GM19468 (cell line): Measurements from ENCODE around the gene HID1.
"Not testable (repeated sequence)": the region's sequence is repeated elsewhere in the genome, so short reads cannot be mapped to it uniquely, and the experiment has no call there.

Experiments
- ATAC-seq: cut with Tn5 transposase; IDR thresholded peaks from one replicate; pipeline ENCODE4 v1.9.1; 2021; ENCODE audit warnings: mild to moderate bottlenecking, moderate library complexity, moderate number of reproducible peaks; ENCODE audit not compliant: unreplicated experiment; ENCODE audit errors: extremely low read depth

The HID1 gene

DNA sequence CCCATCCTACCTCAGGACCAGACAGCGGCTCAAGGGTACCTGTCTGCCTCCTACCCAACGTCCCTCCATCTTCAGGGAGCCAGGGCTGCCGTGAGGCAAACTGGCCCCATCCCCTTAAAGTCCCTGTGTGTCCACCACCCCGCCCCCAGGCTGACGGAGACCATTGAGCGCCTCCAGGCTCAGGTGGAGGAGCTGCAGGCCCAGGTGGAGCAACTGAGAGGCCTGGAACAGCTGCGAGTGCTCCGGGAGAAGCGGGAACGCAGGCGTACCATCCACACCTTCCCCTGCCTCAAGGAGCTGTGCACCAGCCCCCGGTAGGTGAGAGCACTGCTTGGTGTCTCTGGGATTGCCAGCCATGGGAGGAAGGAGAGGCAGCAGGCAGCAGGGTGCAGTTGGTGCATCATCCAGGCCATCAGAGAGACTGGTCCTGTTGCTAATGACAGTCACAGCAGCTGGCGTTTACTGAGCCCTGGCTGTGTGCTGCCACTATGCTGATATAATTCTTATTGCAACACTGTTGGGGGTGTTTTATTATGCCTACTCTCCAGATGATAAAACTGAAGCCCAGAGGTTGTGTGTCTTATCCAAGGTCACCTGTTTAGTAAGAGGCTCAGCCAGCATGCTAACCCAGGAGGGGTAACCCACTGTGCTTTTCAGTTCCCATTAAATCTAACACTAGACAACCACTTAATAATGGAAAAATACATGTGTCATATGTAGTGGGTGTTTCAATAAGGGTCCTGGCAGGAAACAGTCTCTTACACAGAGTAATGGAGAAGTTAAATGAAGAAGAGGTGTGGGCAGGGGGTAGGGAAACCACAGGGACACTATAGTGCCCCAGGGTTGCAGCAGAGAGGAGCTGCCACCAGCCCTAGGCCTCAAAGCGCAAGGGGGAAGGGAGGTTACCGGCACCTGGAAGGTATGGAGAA is 29.6 kb upstream of the HID1 start:
- no peak for ATAC-seq

DNA sequence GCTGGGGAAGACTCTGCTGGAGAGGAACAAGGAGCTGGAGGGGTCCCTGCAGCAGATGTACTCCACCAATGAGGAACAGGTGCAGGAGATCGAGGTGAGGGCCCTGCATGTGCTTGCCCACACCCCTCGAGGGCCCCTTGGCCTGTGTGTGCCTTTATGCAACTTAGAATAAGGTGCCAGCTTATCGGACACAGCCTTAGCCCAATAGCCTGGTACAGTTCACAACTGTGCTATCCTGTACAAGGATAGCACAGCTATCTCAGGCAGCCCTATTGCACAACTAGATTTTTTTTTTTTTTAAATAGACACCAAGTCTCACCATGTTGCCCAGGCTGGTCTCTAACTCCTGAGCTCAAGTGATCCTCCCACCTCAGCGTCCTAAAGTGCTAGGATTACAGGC is 27.0 kb upstream of the HID1 start:
- ATAC-seq = no peak

DNA sequence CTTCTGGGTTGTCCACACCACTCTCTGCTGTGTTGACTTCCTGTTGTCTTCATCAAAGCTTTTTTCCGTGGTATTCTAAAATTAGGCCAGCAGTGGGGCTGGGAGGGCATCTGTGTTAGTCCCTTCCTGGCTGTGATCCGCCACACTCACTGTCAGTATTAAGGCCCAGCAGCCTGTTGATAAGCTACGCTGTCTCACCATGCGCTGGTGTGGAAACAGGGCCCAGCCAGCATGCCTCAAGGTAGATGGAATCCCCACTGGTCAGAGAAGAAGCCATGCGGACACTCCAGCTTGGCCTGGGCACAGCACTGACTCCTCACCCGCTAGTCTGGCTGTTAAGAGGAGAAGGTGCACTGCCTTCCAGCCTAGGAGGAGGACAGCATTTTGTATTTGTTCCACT is 26.2 kb upstream of the HID1 start:
- ATAC-seq = no peak

DNA sequence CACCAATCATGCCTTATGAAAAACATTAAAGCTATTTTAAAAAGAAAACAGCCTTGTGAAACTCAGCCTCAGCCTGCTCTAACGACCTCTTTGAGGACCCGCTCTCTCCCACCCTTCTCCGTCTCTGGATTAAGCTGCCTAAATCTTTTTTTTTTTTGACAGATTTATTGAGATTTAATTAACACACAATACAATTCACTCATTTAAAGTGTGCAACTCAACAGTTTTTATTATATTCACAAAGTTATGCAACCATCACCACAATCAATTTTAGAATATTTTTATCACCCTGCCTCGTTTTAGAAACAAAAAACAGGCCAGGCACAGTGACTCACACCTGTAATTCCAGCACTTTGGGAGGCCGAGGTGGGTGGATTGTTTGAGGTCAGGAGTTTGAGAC is 23.3 kb upstream of the HID1 start:
- no peak for ATAC-seq

DNA sequence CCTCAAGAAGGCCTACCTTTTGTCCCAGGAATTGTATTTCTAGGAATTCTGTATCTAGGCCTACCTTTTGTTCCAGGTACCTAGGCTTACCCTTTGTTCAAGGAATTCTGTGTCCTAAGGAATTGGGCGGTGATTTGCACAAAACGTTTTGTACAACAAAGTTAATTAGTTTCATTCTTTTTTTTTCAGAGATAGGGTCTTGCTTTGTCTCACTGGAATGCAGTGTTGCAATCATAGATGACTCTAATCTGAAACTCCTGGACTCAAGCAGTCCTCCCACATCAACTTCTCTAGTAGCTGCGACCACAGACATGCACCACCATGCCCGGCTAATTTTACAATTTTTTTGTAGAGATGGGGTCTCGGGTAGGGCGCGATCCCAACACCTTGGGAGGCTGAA is 21.9 kb upstream of the HID1 start:
- ATAC-seq = no peak

DNA sequence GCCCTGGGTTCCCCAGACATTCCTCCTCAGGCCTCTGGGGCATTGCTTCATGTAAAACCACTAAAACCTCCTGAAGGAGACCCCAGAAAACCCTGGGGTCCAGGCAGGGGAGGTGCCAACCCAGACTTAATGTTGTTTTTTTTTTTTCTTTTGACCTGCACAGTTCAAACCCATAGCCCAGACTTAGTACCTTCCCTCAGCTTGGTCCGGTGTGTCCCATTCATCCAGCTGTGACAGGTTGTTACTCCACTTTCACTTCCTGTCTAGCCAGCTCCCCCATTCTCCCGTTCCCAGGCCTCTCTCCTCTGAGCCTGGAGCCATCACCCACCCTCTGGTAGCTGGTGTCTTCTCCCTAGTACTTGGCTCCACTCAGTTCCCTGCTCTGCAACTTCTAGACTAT is 19.7 kb upstream of the HID1 start:
- ATAC-seq = no peak

DNA sequence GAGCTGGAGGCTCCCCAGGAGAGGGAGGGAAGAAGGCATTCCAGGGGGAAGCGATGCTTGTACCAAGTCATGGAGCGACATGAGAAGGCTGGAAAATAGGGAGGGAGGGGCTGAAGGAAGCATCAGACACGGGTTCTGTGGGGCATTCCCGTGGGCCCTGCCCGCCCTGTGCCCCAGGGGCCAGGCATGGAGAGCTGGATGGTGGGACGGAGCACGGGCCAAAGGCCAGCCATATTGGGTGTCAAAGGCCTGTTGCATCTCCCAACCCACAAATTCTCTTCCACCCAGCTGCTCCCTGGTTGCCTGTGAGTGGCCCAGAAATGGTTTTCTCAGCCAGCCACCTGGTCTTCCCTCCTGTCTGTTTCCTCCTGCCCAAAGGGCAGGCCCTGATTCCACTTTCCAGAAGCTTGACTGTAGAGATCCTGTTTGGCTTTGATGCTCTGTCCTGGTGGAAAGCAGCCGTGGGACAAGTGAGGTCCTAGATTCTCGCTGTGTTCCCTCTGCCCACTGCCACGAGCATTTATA is 18.1 kb upstream of the HID1 start:
- no peak for ATAC-seq

DNA sequence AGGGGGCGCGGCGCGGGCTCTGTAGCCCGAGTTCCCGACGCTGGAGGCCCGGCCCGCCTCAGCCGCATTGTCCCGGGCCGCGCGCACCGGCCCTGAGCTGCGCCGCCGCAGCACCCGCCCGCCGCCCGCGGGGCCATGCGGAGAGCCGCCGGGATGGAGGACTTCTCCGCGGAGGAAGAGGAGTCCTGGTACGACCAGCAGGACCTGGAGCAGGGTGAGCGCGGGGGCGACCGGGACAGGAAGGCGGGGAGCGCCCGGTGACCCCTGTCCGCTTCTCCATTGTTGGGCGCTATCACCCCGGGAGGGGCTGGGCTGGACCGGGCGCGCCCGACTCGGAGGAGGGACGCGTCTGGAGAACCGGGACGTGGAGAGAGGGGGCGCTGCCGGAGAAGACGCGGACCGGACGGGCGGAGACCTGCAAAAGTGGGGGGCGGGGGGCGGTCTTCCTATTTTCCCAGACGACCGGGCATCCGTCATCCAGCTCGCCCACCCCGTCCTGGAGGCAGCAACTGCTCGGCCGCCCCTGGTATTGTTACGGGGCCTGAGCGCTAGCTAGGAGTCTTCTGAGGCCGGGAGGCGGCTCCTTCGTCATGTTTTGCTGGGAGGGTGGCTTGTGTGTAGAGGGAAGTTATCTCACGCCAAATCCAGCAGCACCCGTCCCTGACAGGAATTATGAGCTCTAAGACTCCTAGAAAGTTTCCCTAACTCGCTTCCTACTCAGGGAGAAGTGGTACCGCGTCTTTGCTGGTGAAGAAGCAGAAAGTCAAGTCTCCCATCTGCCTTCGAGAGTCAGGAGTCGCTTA is 15.6 kb upstream of the HID1 start:
- no peak for ATAC-seq

DNA sequence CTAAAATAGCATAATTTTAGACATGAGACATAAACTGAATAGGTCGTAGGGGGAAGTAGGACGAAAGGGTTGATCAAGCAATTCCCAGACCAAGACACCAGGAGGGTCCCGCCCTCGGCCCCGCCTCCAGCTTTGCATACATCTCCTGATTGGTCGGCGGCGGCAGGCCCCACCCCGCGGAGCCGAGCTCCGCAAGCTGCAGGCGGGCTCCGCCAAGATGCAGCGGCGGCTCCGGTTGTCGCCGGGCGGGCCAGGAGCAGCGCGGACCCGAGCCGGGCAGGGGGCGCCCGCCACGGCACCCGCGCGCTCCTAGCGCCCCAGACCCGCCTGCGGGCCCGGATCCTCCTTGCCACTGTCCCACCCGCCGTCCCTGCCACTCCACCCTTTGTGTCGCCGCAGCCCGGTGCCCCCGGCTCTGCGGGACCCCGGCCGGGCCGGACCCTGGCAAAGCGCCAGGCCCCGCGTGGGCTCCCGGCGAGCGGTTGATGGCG is 14.9 kb upstream of the HID1 start, which contains the start of gene CDR2L:
Gene CDR2L, plus strand, starts transcription at position 215 of the 491 bp plus-strand sequence. CDS start 412 bp downstream, outside the sequence.
- peak; percentile 76 for ATAC-seq

DNA sequence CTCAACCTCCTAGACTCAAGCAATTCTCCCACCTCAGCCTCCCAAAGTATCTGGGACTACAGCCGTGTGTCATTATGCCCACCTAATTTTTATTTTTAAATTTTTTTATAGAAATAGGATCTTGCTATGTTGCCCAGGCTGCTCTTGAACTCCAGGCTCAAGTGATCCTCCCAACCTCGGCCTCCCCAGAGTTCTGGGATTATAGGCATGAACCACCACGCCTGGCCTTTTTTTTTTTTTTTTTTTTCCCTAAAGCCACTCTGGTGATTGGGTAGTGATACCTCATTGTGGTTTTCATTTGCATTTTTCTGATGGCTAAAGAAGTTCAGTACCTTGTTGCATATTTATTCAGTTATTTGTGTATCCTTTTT is 13.6 kb upstream of the HID1 start:
- ATAC-seq = no peak

DNA sequence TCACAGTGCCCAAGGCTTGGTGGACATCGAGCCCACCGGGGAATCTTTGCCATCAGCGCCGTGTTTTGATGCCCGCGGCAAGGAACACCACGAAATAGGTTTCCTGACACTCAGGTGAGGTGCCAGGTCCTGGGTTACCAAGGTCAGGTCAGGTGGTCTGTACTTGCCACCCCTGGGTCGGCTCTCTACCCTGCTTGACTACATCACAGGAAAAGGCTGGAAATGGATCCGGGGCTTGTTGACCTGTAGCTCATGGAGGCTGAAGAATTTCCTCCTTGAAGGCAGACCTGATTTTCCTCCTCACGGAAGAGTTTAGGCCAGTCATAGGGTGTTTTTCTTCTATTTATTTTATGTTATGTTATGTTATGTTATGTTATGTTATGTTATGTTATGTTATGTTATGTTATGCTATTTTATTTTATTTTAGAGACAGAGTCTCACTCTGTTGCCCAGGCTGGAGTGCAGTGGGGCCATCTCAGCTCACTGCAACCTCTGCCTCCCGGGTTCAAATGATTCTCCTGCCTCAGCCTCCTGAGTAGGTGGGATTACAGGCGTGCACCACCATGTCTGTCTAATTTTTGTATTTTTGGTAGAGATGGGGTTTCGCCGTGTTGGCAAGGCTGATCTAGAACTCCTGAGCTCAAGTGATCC is 10.2 kb upstream of the HID1 start:
- ATAC-seq = not testable (repeated sequence)

DNA sequence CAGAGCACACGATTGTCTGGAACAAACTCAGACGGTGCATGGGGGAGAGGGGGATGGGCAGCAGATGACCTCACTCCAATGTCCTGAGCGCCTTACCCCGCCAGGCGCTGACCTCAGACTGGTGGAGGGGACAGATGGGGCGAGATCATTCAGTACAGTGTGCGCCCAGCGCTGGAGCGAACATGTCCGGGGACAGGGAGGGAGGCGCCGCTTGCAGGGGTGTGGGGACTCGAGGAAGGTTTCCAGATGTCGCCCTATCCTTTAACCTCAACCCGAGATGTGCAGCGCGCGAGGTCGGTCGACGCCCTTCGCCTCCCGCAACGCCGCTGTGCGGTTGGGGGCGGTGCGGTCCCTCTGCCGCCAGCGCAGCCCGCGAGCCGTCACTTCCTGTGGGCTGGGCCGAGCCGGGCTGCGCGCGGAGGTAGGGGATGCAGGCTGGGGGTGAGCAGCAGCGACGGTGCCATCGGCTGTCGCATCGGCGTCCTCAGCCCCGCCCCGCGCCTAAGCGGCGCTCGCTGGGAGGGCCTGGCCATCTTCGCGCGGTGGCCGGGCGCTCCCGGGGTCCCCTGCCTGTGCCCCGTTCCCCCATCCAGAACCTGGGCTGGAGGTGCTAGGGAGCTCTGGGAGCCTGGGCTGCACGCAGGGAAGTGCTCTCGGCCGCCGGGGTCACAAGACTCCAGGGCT is 9.6 kb upstream of the HID1 start:
- no peak for ATAC-seq

DNA sequence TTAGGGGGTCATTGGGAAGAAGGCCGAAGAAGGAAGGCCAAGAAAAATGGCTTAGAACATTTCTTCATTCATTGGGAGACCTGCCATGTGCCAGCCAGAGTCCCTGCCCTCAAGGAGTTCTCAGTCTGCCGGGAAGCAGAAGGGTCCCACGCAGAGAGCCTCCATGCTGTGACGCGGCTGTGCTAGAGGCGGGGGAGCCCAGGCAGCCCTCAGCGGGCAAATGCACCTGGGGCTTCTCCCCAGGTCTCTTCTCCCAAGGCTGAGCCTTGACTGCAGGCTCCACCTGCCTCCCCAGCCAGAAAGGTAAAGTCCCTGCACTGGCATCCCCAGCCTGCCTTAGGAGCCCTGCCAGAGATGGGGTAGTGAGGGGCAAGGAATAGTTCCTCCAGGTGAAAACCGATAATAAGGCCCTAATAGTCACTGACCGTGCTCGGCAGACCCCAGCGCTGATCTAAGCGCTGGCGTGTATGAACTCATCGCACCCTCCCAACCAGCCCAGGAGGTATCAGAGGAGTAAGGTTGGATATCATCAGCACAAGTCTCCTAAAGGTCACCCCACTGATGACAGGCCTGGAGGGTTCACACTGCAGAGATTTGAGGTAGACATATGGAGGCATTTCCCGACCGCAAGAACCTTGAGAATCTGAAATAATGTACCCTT is 8.9 kb upstream of the HID1 start:
- no peak for ATAC-seq

DNA sequence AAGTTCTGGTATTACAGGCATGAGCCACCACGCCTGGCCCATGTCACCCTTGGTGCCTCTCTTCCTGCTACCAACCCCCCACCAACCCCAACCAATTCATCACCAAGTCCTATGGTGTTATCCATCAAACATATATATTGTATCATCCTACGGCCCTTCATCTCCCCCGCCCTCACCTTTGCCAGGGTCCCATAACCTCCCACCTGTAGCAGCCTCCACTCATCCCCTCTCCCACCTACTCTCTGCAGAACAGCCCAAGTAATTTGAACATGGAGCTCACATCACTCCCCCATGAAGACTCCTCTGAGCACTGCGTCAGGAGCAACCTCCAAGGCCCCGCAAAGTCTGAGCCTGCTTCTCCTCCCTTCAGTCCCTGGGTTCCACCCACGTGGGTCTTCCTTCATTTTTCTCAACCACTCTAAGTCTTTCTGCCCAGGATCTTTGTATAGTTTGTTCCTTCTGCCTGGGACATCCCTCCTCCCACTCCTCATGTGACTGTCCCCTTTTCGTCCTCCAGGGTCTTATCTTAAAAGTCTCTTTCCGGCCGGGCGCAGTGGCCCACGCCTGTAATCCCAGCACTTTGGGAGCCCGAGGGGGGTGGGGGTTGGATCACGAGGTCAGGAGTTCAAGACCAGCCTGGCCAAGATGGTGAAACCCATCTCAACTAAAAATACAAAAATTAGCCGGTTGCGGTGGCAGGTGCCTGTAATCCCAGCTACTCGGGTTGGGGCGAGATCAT is 7.0 kb upstream of the HID1 start:
- ATAC-seq = no peak

DNA sequence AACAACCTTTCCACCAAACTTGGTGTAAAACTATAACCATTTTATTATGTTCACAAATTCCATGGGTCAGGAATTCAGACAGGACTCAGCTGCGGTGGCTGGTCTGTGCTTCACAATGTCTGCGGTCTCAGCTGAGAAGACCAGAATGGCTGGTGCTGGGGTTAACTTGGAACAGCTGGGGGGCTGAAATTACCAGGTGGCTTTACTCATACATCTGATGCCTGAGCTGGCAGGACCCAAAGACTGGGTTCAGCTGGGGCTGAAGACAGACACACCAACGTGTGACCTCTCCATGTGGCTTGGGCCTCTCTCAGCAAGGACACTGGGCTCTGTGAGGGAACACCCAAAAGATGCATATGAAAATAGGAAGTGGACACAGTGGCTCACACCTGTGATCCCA is 5.7 kb upstream of the HID1 start:
- no peak for ATAC-seq

DNA sequence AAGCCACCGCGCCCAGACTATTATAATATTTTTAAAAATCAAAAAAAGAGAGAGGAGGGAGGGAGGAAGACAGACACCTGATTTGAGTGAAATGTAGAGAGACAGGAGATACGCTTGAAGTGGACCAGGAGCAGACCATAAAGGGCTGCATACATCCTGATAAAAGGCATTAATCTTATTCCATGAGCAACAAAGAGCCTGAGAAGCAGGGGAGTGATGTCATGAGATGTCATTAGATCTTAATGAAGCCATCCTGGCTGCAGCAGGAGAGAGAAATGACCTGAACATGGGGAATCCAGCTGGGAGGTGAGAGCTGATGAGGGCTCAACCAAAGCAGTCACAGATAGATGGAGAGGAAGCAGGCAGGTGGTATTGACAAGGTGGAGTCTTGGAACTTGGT is 5.2 kb upstream of the HID1 start:
- ATAC-seq = no peak

DNA sequence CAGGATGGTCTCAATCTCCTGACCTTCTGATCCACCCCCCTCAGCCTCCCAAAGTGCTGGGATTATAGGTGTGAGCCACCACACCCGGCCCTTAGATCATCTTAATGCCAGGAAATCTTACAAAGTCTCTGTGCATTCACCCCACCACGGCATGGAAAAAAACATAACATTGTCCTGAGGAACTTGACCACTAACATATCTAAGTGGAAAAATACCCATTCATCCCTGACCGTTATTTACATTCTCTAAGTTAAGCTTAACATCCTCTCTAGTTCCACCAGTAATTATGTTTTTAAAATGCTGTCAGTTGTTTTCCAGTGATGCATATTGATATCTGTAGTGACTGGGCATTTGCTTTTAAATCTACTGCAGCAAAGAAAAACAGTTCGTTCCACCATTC is 3.4 kb upstream of the HID1 start:
- ATAC-seq = no peak

DNA sequence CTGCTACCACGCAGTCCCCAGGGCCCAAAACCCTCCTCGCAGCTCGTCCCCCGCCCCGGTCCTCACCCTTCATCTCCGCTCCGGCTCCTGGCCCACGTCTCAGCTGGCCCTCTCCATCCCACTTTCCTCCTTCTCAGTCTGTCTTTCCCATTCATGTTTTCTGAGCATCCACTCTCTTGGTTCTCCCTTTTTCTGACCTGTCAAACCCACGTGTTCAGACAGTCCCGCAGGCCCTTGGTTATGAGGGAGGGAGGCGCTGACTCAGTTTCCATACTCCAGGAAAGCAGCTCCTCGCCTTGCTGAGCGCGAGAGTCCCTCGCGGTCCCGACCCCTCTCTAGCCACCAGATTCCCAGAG is 392 bp upstream of the HID1 start:
- no peak for ATAC-seq

DNA sequence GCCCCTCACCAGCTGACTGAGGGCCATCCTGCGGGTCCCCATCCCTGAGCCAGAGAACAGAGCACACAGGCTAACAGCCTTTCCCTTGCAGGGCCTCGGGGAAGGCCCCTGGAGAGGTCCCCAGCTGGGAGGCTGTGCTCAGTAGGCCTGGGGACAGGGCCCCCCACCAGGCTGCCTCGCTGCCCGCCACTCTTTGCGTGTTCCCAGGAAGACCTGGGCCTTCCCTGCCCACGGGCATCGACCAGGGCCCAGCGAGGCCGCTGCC is 785 bp downstream of the HID1 start:
- no peak for ATAC-seq
